ENCODE data around the gene BOLL. TPM values are rescaled to one million over a fixed set of nuclear protein-coding genes. Genes with fewer than 3 reads are reported as not detected.

BOLL gene
- total RNA-seq, 1 donor from 2014 or later = not detected

GRCh38 chr2:197809064-197809463 lies 23.9 kb upstream of the BOLL start:
- Mint-ChIP-seq H3K27me3 (ENCODE audit: unreplicated experiment) (peaks cover 5% of the 10 kb centered on the region), H3K9me3 (ENCODE audit: unreplicated experiment) (peaks cover 7% of the 10 kb centered on the region), H3K4me1 (ENCODE audit: low read depth, unreplicated experiment) (peaks cover 7% of the 10 kb centered on the region), H3K36me3 (ENCODE audit: unreplicated experiment) (peaks cover 3% of the 10 kb centered on the region), H3K4me3 (ENCODE audit: unreplicated experiment) (no peak overlapping the region), H3K27ac (ENCODE audit: unreplicated experiment) (no peak overlapping the region)
- no peak for TF ChIP-seq CTCF (IDR thresholded peaks at IDR 0.05; ENCODE audit: partially characterized antibody, unreplicated experiment)
- no peak for DNase-seq

- Mint-ChIP-seq H3K27ac (ENCODE audit: unreplicated experiment) (peak overlapping the region; percentile 69), H3K27me3 (ENCODE audit: unreplicated experiment) (peaks cover 7% of the 10 kb centered on the region), H3K4me1 (ENCODE audit: low read depth, unreplicated experiment) (peaks cover 22% of the 10 kb centered on the region), H3K36me3 (ENCODE audit: unreplicated experiment) (peaks cover 3% of the 10 kb centered on the region), H3K4me3 (ENCODE audit: unreplicated experiment) (peak overlapping the region; percentile 94), H3K9me3 (ENCODE audit: unreplicated experiment) (peaks cover 8% of the 10 kb centered on the region)
- DNase-seq = no peak
- no peak for TF ChIP-seq CTCF (IDR thresholded peaks at IDR 0.05; ENCODE audit: partially characterized antibody, unreplicated experiment)
These were observed 20.9 kb upstream of the BOLL start for GRCh38 chr2:197805715-197806633.

- Mint-ChIP-seq H3K4me1 (ENCODE audit: low read depth, unreplicated experiment) (peaks cover 25% of the 10 kb centered on the region), H3K4me3 (ENCODE audit: unreplicated experiment) (peak overlapping the region; percentile 94), H3K36me3 (ENCODE audit: unreplicated experiment) (peaks cover 3% of the 10 kb centered on the region), H3K9me3 (ENCODE audit: unreplicated experiment) (peaks cover 8% of the 10 kb centered on the region), H3K27me3 (ENCODE audit: unreplicated experiment) (peaks cover 7% of the 10 kb centered on the region), H3K27ac (ENCODE audit: unreplicated experiment) (peak overlapping the region; percentile 74)
- DNase-seq = peak; percentile 64
- TF ChIP-seq CTCF (IDR thresholded peaks at IDR 0.05; ENCODE audit: partially characterized antibody, unreplicated experiment) = peak; percentile 12
These were observed 19.9 kb upstream of the BOLL start for GRCh38 chr2:197804758-197805714.

GRCh38 chr2:197804049-197804757 lies 19.1 kb upstream of the BOLL start, which contains the start of gene PLCL1:
Gene PLCL1 (plus strand): TSS chr2:197804593.
- Mint-ChIP-seq H3K36me3 (ENCODE audit: unreplicated experiment) (peaks cover 3% of the 10 kb centered on the region), H3K27ac (ENCODE audit: unreplicated experiment) (peak within 1 kb of the TSS; percentile 74), H3K4me1 (ENCODE audit: low read depth, unreplicated experiment) (peaks cover 32% of the 10 kb centered on the region), H3K27me3 (ENCODE audit: unreplicated experiment) (peaks cover 7% of the 10 kb centered on the region), H3K9me3 (ENCODE audit: unreplicated experiment) (peaks cover 8% of the 10 kb centered on the region), H3K4me3 (ENCODE audit: unreplicated experiment) (peak within 1 kb of the TSS; percentile 94)
- DNase-seq = peak; percentile 87
- TF ChIP-seq CTCF (IDR thresholded peaks at IDR 0.05; ENCODE audit: partially characterized antibody, unreplicated experiment) = no peak
